Spleen (tissue), 11 donors: ENCODE results near the gene ALKBH5. TPM values are rescaled to one million over a fixed set of nuclear protein-coding genes. Genes with fewer than 3 reads are reported as not detected.

ENCODE experiments used
- DNase-seq: peaks from one replicate; pipeline ENCODE4 v3.0.0-alpha.2; 2020
- H3K27ac ChIP-seq, 8 donors: fragments of 200-600 bp; sonication (generic) in 7 of 8; 1 replicate in 4 of 8; 2 replicates in 4 of 8; pipeline versions ENCODE4 v1.5.0 to v1.8.0; 2016 to 2021; ENCODE audit warnings: inconsistent platforms in 4 of 8, mild to moderate bottlenecking in 4 of 8, moderate library complexity in 1 of 8
- H3K27me3 ChIP-seq, 7 donors: fragments of 200-600 bp; sonication (generic) in 6 of 7; replicated peaks in 1 of 7; 1 replicate in 4 of 7; 2 replicates in 3 of 7; pipeline versions ENCODE4 v1.5.0 to v1.8.0; 2016 to 2021; ENCODE audit warnings: inconsistent platforms in 3 of 7, mild to moderate bottlenecking in 1 of 7
- H3K36me3 ChIP-seq, 6 donors: fragments of 200-600 bp; sonication (generic) in 5 of 6; 1 replicate in 4 of 6; 2 replicates in 2 of 6; pipeline versions ENCODE4 v1.5.0 to v1.8.0; 2016 to 2021; ENCODE audit warnings: inconsistent platforms in 2 of 6
- H3K4me1 ChIP-seq, 6 donors: fragments of 200-600 bp; sonication (generic) in 5 of 6; 1 replicate in 3 of 6; 2 replicates in 3 of 6; pipeline versions ENCODE4 v1.5.0 to v1.8.0; 2016 to 2021; ENCODE audit warnings: inconsistent platforms in 3 of 6
- H3K4me3 ChIP-seq, 8 donors: fragments of 200-600 bp; sonication (generic) in 7 of 8; 1 replicate in 4 of 8; 2 replicates in 4 of 8; pipeline versions ENCODE4 v1.5.0 to v1.8.0; 2016 to 2021; ENCODE audit warnings: inconsistent platforms in 4 of 8, mild to moderate bottlenecking in 4 of 8, moderate library complexity in 2 of 8
- H3K9me3 ChIP-seq, 8 donors: fragments of 200-600 bp; sonication (generic) in 7 of 8; 1 replicate in 4 of 8; 2 replicates in 4 of 8; pipeline versions ENCODE4 v1.5.0 to v1.8.0; 2016 to 2021; ENCODE audit warnings: inconsistent platforms in 4 of 8
- CTCF ChIP-seq, 11 experiments: fragments of 200-600 bp in 7 of 11; fragments of 450-650 bp in 4 of 11; sonication (generic) in 4 of 11; IDR thresholded peaks in 8 of 11; conservative IDR thresholded peaks in 3 of 11; 1 replicate in 7 of 11; 2 replicates in 4 of 11; pipeline versions ENCODE4 v1.4.0 to v1.8.0; 2016 to 2021; ENCODE audit warnings: antibody characterized with exemption in 11 of 11, inconsistent platforms in 4 of 11, mild to moderate bottlenecking in 1 of 11
- POLR2A ChIP-seq, 3 donors: fragments of 450-650 bp; IDR thresholded peaks; one replicate each; pipeline ENCODE4 v1.5.1; 2017; ENCODE audit warnings: antibody characterized with exemption in 3 of 3, mild to moderate bottlenecking in 1 of 3
- POLR2AphosphoS5 ChIP-seq, 3 donors: sonication (generic); formaldehyde crosslinking; IDR thresholded peaks; one replicate each; pipeline ENCODE4 v1.5.1; 2017; ENCODE audit warnings: antibody characterized with exemption in 3 of 3
- WGBS, 5 donors: extraction: QIAGEN DNeasy Blood & Tissue Kit in 3 of 5; methylation state at CpG; one replicate each; pipeline versions ENCODE4 v1.1.5 to v1.1.7; 2013 to 2018; 5-methylcytosine and 5-hydroxymethylcytosine counted together
- intact Hi-C: fragments of 100-400 bp; cut with DNase I; formaldehyde crosslinking; loops from one replicate; pipeline ENCODE4 v1.15.0; 2023; ENCODE audit warnings: low total_unique reads
- polyA plus RNA-seq, 3 donors: library from polyadenylated mRNA; stranded (reverse); fragments of 200-250 nt; gene quantifications; one replicate each; pipeline ENCODE4 v1.2.1, GENCODE V29; 2013
- total RNA-seq, 7 donors: library from RNA; depleted of rRNA in 3 of 7; stranded (reverse); fragments of >200 nt in 3 of 7; fragmentation: NEBNext Ultra II Directional in 4 of 7; extraction: Animal tissue kit (Norgen Biotek cat#: 25700) in 4 of 7; gene quantifications; one replicate each; pipeline versions ENCODE4 v1.1.0 to v1.2.1, GENCODE V29; 2016 to 2021
- donor health status: healthy with polysubstance abuse.
- donor health status: DM: no; HTN: no; CAD: no; lungs with moderate emphysema.
- donor health status: DM: no; HTN: no; CAD: no.
- donor health status: Bipolar disorder and iron deficiency.
- donor health status: healthy.
- donor health status: DM: no; HTN: no; CAD: no.
- donor health status: DM: yes; HTN: yes; CAD: no.

ALKBH5 gene
- total and polyA plus RNA-seq, 10 donors, result 27.1 to 120 (median 94.3) TPM

- Histone ChIP-seq H3K4me1 (peaks cover 3 to 42% (median 20%) of the 10 kb centered on the region in 6 donors), H3K9me3 (no peaks in the 10 kb centered on the region), H3K4me3 (peak overlapping the region; percentile 31 to 82 (median 55)), H3K36me3 (no peaks in the 10 kb centered on the region), H3K27ac (peak overlapping the region in 5 of 8 donors; percentile 9 to 86 (median 63)), H3K27me3 (no peaks in the 10 kb centered on the region)
- TF ChIP-seq POLR2AphosphoS5 (IDR thresholded peaks at IDR 0.05) (peak in 2 of 3 donors; percentile 26 to 68), CTCF (IDR thresholded peaks at IDR 0.05 in 8 of 11, conservative IDR thresholded peaks at IDR 0.05 in 3 of 11) (no peak)
- 0 to 1% (median 0%) methylated on average over 16 to 57 of the region's 57 CpGs for WGBS, 5 donors
- intact Hi-C loops, result no loop called here
- no peak for DNase-seq
Measured at GRCh38 chr17:18225642-18226283, 42.1 kb downstream of the ALKBH5 start.

GRCh38 chr17:18226284-18226945, 42.8 kb downstream of the ALKBH5 start:
- WGBS, 5 donors, result 25 to 37% (median 30%) methylated on average over 16 of the region's 16 CpGs
- intact Hi-C loops, result no loop called here
- Histone ChIP-seq H3K4me1 (peaks cover 3 to 42% (median 20%) of the 10 kb centered on the region in 6 donors), H3K4me3 (peak overlapping the region; percentile 31 to 82 (median 55)), H3K27me3 (no peaks in the 10 kb centered on the region), H3K36me3 (no peaks in the 10 kb centered on the region), H3K27ac (peak overlapping the region in 5 of 8 donors; percentile 9 to 86 (median 63)), H3K9me3 (no peaks in the 10 kb centered on the region)
- no peak for TF ChIP-seq CTCF (IDR thresholded peaks at IDR 0.05 in 8 of 11, conservative IDR thresholded peaks at IDR 0.05 in 3 of 11)
- TF ChIP-seq POLR2AphosphoS5 (IDR thresholded peaks at IDR 0.05), result no peak
- TF ChIP-seq POLR2A (IDR thresholded peaks at IDR 0.05), result no peak
- no peak for DNase-seq

- no peak for TF ChIP-seq CTCF (IDR thresholded peaks at IDR 0.05 in 8 of 11, conservative IDR thresholded peaks at IDR 0.05 in 3 of 11)
- no peak for TF ChIP-seq POLR2A (IDR thresholded peaks at IDR 0.05)
- TF ChIP-seq POLR2AphosphoS5 (IDR thresholded peaks at IDR 0.05), result no peak
- 94 to 100% (median 98%) methylated on average over 4 to 5 of the region's 5 CpGs for WGBS, 5 donors
- DNase-seq, result no peak
- H3K9me3 ChIP-seq, result no peaks in the 10 kb centered on the region
- no peak overlapping the region for H3K4me3 ChIP-seq
- H3K4me1 ChIP-seq, result peaks cover 3 to 42% (median 20%) of the 10 kb centered on the region in 6 donors
- H3K27ac ChIP-seq, result no peak overlapping the region
- H3K36me3 ChIP-seq, result peaks cover 0 to 9% (median under 1%) of the 10 kb centered on the region in 6 donors
- intact Hi-C loops, result no loop called here
- H3K27me3 ChIP-seq, result no peaks in the 10 kb centered on the region
Measured at GRCh38 chr17:18227635-18228034, 44.0 kb downstream of the ALKBH5 start.

- intact Hi-C loops, result no loop called here
- H3K27me3 ChIP-seq, result no peaks in the 10 kb centered on the region
- H3K4me1 ChIP-seq, result peaks cover 3 to 42% (median 20%) of the 10 kb centered on the region in 6 donors
- peaks cover 0 to 15% (median 3%) of the 10 kb centered on the region in 6 donors for H3K36me3 ChIP-seq
- 80 to 97% (median 90%) methylated on average over 10 of the region's 10 CpGs for WGBS, 5 donors
- no peak overlapping the region for H3K4me3 ChIP-seq
- DNase-seq, result no peak
- no peak overlapping the region for H3K27ac ChIP-seq
- TF ChIP-seq POLR2A (IDR thresholded peaks at IDR 0.05) (no peak), POLR2AphosphoS5 (IDR thresholded peaks at IDR 0.05) (no peak), CTCF (IDR thresholded peaks at IDR 0.05 in 8 of 11, conservative IDR thresholded peaks at IDR 0.05 in 3 of 11) (no peak)
- H3K9me3 ChIP-seq, result no peaks in the 10 kb centered on the region
Measured at GRCh38 chr17:18228176-18228682, 44.6 kb downstream of the ALKBH5 start.
